Activated T-cell treated with anti-CD3 and anti-CD28 coated beads for 4 hours (primary cell): ENCODE results near the gene MYL9.
"Not testable (repeated sequence)": the region's sequence is repeated elsewhere in the genome, so short reads cannot be mapped to it uniquely, and the experiment has no call there.

ENCODE experiments used
- DNase-seq: peaks from one replicate; pipeline ENCODE4 v3.0.0-alpha.2; 2020

The MYL9 gene

DNA sequence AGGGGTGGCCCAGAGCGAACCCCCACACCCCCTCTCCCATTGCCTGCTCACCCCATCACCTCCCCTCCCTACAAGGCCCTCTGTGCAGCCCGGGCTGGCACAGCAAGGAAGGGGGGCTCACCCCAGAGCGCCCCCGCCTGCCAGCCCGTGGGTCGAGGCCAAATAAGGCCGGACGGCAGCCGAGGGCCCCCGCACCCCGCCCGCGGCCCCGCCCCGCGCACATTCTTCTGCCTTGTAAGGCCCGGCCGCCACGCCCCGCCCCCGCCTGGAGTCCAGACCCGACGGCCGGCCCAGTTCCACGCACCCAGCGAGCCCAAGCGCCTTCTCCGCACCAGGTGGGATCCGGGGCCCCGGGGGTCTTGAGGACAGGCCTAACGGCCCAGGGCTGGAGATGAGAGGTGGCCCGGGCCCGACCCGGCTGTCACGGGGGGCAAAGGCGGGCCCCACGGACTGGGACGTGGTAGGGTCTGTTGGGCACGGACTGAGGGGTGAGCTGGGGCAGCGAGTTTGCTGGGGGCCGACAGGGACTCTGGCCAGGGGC lies at the start of gene MYL9:
Gene MYL9, plus strand, starts transcription at position 293 of the 541 bp plus-strand sequence. CDS start 3,366 bp downstream, outside the sequence.
- no peak for DNase-seq

- DNase-seq = peak; percentile 32
Observed at GRCh38 chr20:36491901-36492617, 49.3 kb upstream of the MYL9 start.

DNA sequence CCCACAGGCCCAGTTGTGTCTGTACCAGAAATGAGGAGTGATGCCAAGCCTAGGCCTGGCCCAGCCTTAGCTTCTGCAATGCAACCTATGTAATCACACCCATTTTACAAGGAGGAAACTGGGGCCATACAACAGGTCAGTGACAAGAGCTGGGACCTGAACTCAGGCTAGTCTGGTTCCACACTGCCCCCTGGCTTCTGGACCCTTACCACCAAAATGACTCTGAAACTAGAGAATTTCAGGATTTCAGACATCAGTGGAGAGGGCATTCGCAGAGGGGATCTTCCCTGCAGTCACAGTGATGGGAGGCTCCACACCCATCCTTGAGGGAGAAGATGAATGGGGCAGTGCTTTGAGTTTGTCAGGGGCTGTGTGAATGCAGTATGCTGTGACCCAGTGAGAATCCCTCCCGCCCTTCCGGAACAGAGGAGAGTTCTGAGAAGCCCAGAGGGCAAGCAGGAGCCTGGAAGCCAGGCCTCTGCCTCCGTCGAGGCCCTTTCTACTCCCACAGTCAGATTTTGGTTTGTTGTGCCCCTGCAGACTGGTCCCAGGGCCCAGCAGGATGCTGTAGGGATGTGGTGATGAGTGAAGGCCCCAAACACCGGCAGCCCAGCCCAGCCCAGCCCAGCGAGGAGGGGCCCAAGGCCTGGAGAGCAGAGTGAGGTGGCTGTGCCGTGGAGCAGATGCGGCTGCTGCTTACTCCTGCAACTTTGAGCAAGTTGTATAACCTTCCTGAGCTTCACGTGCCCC lies 48.1 kb upstream of the MYL9 start:
- DNase-seq = no peak

DNA sequence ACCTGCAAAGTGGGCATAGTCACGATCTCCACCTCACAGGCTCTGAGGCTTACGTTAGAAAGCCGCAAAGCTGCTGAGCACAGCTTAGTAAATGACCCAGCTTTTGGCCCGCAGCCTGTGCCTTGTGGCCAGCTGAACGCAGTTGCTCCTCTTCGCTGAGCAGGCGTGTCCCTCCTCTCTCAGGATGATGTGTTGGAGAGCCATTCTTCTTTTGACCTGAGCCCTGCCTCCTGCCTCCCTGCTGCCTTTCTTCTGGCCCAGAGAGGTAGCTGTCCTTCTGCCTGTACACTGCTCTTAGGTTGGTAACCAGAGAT lies 47.6 kb upstream of the MYL9 start:
- no peak for DNase-seq

- no peak for DNase-seq
Observed at GRCh38 chr20:36496707-36497669, 44.3 kb upstream of the MYL9 start.

DNA sequence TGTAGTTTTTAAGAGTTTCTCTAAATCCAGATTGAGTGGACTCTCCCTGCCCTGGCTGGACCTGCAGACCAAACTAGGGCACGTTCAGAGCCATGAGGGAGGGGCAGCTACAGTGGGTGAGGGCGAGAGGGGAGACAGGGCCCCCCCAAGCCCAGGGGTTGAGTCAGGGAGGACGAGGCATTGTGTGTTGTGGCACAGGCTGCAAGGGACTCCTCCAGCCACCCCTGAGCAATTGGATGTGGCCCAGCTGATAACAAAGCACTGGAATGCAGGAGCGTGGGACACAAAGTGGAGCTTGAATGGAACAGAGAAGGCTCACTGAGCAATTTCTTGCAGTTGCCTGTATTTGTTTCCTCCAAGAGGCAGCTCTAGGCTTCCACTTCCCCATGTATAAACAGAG lies 43.5 kb upstream of the MYL9 start:
- no peak for DNase-seq

DNA sequence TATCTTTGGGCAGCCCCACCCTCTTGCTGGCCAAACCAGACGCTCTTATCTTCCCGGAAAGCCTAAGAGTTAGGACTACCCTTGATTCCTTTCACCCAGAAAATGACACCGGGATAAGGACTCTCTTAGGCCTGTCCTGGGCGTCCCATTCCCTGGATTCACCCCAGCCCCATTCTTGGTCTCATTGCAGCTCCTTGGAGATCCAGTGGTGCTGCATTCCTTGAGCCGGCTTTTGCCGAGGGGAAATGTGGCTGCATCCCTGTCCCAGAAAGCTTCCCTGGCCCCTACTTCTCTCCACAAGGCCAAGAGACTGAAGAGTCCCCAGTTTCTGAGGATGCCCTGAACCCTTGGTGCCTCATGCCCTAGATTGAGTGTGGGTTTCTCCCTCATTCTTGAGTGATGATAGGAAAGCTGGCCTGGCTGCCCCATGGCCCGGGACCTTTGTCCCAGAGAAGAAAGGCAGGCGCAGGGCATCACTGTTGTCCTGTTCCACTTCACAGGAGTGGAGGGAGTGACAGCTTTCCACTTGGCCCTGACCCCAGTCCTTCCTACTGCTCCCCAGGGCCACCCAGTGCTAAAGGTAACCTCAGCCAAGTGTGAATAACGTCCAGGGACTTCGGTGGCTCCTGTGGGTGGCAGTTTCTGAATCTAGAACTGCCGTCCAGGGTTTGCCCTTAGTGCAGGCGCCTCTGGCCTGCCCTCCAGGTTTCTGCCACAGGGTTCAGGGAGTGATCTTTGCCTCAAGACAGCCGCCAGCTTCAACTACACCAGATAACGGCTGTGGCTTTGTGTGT lies 42.7 kb upstream of the MYL9 start:
- DNase-seq = no peak

- DNase-seq = no peak
Observed at GRCh38 chr20:36499211-36499610, 42.1 kb upstream of the MYL9 start.

DNA sequence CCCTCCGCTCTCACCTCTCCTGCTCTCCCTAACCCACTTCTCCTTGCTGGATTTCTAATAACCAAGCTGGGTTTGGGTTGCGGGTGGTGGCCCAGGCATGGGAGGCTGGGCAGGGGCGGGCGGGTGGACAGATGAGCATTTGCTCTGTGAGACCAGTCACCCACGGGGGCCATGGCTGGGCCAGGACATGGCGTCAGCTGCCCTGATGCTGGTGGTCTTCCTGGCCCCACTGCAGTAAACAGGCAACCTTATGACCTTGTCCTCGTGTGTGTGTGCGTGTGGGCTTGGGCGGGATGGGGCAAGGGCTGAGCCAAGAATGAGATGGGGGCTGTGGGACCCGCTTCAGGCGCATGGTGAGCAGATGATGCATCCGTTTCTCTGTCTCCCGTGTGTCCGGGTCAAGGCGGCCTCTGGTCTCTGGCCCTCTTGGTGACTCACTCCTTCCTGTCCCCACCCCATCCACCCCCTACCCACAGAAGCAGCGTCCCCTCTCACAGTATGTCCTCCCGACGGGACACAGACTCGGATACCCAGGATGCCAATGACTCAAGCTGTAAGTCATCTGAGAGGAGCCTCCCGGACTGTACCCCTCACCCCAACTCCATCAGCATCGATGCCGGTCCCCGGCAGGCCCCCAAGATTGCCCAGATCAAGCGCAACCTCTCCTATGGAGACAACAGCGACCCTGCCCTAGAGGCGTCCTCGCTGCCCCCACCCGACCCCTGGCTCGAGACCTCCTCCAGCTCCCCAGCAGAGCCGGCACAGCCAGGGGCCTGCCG lies 41.4 kb upstream of the MYL9 start:
- DNase-seq = no peak

DNA sequence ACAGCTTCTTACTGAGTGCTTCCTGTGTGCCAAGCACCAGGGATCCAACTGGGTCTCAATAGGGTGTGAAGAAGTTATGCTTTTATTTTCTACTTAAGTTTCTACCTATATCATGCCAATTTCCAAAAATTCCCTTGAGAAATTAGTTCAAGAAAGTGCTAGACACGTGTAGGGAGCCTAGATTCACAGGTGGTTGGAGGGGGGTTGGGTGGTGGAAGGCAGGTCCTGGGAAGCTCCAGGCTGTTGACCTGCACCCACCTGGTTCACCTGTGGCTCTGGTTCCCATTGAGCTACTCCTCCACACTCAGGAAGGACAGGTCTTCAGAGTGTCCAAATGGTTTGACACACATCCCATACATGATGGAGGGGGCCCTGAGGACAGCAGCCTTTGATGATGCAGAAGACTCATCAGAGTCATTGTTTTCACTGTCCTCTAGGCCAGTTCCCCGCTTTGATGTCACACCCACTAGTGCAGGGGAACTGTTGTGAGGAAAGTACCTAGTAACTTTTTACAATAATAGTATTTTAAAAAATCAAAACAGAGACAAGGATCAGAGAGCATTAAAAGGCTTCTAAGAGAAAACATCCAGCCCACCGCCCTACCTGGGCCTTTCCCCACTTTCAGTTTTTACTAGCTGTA lies 39.8 kb upstream of the MYL9 start:
- DNase-seq = no peak

GRCh38 chr20:36504295-36504694 lies 37.0 kb upstream of the MYL9 start:
- DNase-seq = no peak

DNA sequence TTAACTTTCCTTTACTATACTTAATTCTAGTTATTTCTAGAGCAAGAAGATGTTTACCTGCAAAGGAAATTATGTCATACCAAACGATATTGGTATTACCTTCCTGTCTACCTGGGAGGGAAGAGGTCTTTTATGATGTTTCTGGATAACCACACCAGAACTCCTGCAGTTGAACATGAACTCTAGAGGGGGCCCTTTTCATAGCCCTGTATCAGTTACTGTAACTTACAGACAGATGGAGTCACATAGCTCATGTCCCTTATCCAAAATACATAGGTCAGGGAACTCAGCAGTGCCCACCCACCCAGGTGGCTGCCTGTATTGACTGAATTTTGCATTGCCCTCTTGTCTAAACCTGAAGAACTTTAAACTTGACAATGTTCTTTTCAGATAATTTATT lies 35.1 kb upstream of the MYL9 start:
- DNase-seq = no peak

DNA sequence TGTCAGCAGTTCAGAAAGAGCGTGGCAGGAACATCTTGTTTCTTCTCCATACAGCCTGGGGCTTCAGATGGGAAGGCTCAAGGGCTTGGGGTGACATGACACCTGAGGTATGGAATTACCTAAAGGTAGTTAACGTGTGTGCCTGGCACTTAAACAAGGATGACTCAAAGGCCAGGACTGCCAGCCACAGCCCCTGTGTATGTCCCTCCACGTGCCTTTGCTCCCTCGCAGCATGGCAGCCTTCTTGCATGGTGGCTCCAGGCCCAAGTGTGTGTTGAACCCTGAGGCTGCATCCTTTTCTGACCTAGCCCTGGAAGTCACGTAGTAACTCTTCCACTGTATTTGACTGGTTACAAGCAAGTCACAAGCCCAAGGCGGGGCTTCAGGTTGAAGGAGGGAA lies 33.6 kb upstream of the MYL9 start:
- DNase-seq = no peak

DNA sequence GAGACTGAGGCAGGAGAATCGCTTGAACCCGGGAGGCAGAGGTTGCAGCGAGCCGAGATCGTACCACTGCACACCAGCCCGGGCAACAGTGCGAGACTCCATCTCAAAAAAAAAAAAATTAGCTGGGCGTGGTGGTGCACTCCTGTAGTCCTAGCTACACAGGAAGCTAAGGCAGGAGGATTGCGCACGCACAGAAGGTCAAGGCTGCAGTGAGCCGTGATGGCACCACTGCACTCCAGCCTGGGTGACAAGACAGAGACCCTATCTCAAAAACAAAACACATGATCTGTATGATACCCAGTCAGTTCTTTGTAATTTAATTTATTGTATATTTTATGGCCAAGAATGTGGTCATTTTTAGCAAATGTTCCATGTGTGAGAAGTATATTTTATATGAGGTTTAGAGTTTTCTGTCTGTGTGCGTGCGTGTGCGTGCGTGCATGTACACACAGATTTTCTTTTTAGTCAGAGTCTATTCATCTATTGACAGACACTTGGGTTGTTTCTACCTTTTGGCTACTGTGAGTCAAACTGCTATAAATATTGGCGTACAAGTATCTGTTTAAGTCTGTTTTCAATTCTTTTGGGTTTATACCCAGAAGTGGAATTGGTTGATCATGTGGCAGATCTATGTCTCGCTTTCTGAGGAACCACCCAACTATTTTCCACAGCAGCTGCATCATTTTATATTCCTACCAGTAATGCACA lies 22.2 kb upstream of the MYL9 start:
- DNase-seq = no peak

GRCh38 chr20:36519944-36520343 lies 21.4 kb upstream of the MYL9 start:
- DNase-seq = no peak

DNA sequence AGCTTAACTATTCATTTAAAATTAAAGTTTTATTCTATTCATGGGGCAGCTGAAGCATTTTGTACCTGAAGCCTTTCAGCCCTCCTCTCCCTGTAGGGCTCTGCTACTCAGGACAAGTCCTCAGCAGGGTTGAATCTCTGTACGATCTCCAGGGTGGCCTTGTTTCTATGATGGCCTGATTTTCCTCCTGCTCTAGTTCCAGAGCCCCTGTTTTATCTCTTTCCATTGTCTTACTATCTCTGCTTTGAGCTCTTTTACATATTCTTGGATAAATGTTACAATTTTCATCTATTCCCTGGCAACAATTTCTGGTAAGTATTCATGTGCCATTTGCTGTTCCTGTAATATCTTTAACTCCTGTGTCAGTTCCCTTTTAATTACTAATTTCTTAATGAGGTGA lies 19.8 kb upstream of the MYL9 start:
- DNase-seq = no peak

- DNase-seq = not testable (repeated sequence)
Observed at GRCh38 chr20:36522412-36522811, 18.9 kb upstream of the MYL9 start.

DNA sequence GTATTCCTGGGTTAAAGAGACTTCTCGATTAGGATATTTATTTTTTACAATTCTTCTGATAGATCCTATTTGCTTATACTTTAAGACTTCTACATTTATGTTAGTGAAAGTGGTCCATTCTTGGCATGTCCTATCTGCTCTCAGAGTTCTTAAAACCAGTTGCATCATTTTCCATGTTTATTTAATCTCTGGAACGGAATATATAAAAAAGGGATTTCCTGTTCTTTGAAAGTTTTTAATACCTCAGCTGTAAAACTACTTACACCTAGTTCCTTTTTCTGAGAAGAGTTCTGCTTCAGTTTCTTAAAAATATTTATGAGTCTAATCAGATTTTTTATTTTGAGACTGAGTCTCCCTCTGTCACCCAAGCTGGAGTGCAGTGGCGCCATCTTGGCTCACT lies 18.0 kb upstream of the MYL9 start:
- DNase-seq = no peak

DNA sequence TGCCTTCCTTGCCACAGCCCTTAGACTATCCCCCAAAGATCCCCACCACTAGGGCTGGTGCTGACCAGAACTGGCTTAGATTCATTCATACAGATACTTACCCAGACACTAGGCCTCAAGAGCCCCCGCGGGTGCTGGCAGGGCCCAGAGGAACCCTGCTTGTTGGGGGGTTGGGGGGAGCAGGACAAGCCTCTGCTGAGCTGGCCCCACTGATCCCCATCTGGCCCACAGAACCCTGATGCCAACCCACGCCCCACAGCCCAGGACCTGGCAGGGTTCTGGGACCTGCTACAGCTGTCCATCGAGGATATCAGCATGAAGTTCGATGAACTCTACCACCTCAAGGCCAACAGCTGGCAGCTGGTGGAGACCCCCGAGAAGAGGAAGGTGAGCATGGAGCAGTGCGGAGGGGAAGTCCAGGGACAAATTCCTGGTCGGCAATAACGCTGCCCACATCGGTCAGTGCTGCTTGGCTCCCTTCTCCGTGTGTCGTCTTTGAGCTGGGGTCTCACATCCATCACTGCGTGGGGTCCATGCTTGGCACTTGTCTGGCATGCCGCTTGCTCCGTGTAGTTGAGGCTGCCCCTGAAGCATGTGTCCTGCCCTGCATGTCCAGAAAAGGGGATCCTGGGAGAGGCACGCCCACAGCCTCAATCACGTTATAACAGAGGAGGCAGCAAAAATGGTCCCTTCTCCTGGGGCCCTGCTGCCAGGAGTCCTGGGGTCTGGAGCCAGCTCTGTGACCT lies 15.5 kb upstream of the MYL9 start:
- DNase-seq = no peak
